GM23338 (cell line): ENCODE results near the gene CEACAM21. TPM values are rescaled to one million over a fixed set of nuclear protein-coding genes. Genes with fewer than 3 reads are reported as not detected.

Source experiments
- ATAC-seq: fragments of 200-7000 bp; cut with Tn5 transposase; 3 replicates; pipeline ENCODE4 v1.9.1; 2020
- DNase-seq: peaks from one replicate; pipeline ENCODE4 v3.0.0-alpha.2; 2015; ENCODE audit warnings: low spot score
- H2AFZ ChIP-seq: fragments of 200-600 bp; sonication (generic); 2 replicates; pipeline ENCODE4 v1.8.0; 2016; ENCODE audit warnings: antibody characterized with exemption, mild to moderate bottlenecking, moderate library complexity
- H3F3A ChIP-seq: fragments of 200-600 bp; sonication (generic); replicated peaks from 2 replicates; pipeline ENCODE4 v1.8.0; 2017; ENCODE audit warnings: antibody characterized with exemption, mixed run types, low read depth
- H3K27ac ChIP-seq: fragments of 200-600 bp; sonication (generic); 2 replicates; pipeline ENCODE4 v1.6.1; 2016; ENCODE audit warnings: low read depth
- H3K27me3 ChIP-seq: fragments of 200-600 bp; sonication (generic); 2 replicates; pipeline ENCODE4 v1.8.0; 2016; ENCODE audit warnings: mild to moderate bottlenecking, mixed run types, moderate library complexity; ENCODE audit not compliant: insufficient read depth
- H3K36me3 ChIP-seq: fragments of 200-600 bp; sonication (generic); 2 replicates; pipeline ENCODE4 v1.8.0; 2016; ENCODE audit warnings: mild to moderate bottlenecking; ENCODE audit not compliant: insufficient read depth
- H3K4me1 ChIP-seq: fragments of 200-600 bp; sonication (generic); 2 replicates; pipeline ENCODE4 v1.8.0; 2016; ENCODE audit warnings: mild to moderate bottlenecking, moderate library complexity; ENCODE audit not compliant: insufficient read depth
- H3K4me2 ChIP-seq: fragments of 200-600 bp; sonication (generic); 2 replicates; pipeline ENCODE4 v1.7.1; 2017; ENCODE audit warnings: mixed run types
- H3K4me3 ChIP-seq: fragments of 200-600 bp; sonication (generic); 2 replicates; pipeline ENCODE4 v1.6.1; 2016; ENCODE audit warnings: mixed run types
- H3K79me2 ChIP-seq: fragments of 200-600 bp; sonication (generic); replicated peaks from 2 replicates; pipeline ENCODE4 v1.8.0; 2017; ENCODE audit warnings: mild to moderate bottlenecking; ENCODE audit not compliant: insufficient read depth
- H3K9me2 ChIP-seq: fragments of 200-600 bp; sonication (generic); 2 replicates; pipeline ENCODE4 v1.8.0; 2017; ENCODE audit not compliant: insufficient read depth
- H4K20me1 ChIP-seq: fragments of 200-600 bp; sonication (generic); replicated peaks from 2 replicates; pipeline ENCODE4 v1.8.0; 2017; ENCODE audit warnings: mild to moderate bottlenecking; ENCODE audit not compliant: insufficient read depth
- H3K27ac Mint-ChIP-seq: 2 replicates; pipeline ENCODE4 v1.8.0; 2020; ENCODE audit warnings: inconsistent platforms, mild to moderate bottlenecking, moderate library complexity, mixed read lengths
- H3K27me3 Mint-ChIP-seq: 3 replicates; pipeline ENCODE4 v1.8.0; 2022; ENCODE audit warnings: low read depth, mild to moderate bottlenecking, moderate library complexity, mixed read lengths, inconsistent platforms; ENCODE audit not compliant: insufficient read depth, poor library complexity
- H3K36me3 Mint-ChIP-seq: 3 replicates; pipeline ENCODE4 v1.8.0; 2021; ENCODE audit warnings: low read depth, mild to moderate bottlenecking, inconsistent platforms, moderate library complexity, mixed read lengths
- H3K4me1 Mint-ChIP-seq: 3 replicates; pipeline ENCODE4 v1.8.0; 2020; ENCODE audit warnings: mild to moderate bottlenecking, inconsistent platforms, mixed read lengths
- H3K4me3 Mint-ChIP-seq: 3 replicates; pipeline ENCODE4 v1.8.0; 2021; ENCODE audit warnings: moderate library complexity, mild to moderate bottlenecking, inconsistent platforms, mixed read lengths
- H3K9me3 Mint-ChIP-seq: 3 replicates; pipeline ENCODE4 v1.8.0; 2020; ENCODE audit warnings: moderate library complexity, mild to moderate bottlenecking, inconsistent platforms, mixed read lengths
- CREB1 ChIP-seq: fragments of 250-450 bp; sonication (Bioruptor Pico); IDR thresholded peaks from 2 replicates; pipeline ENCODE4 v1.5.0; 2020; ENCODE audit warnings: low read depth, mild to moderate bottlenecking, moderate library complexity
- ETS1 ChIP-seq: IDR thresholded peaks from 2 replicates; pipeline ENCODE4 v1.6.1; 2016; ENCODE audit warnings: antibody characterized with exemption
- EZH2 ChIP-seq: fragments of 200-600 bp; sonication (generic); IDR thresholded peaks from one replicate; pipeline ENCODE4 v1.8.0; 2017; ENCODE audit warnings: antibody characterized with exemption, mild to moderate bottlenecking, low read depth; ENCODE audit not compliant: unreplicated experiment
- EZH2phosphoT487 ChIP-seq: fragments of 200-600 bp; sonication (generic); IDR thresholded peaks from one replicate; pipeline ENCODE4 v1.8.1; 2018; ENCODE audit warnings: antibody characterized with exemption; ENCODE audit not compliant: unreplicated experiment
- JUNB ChIP-seq: IDR thresholded peaks from one replicate; pipeline ENCODE4 v1.6.1; 2016; ENCODE audit warnings: antibody characterized with exemption; ENCODE audit not compliant: unreplicated experiment
- NANOG ChIP-seq: IDR thresholded peaks from 2 replicates; pipeline ENCODE4 v1.6.1; 2016; ENCODE audit warnings: antibody characterized with exemption, borderline replicate concordance
- POLR2AphosphoS5 ChIP-seq: IDR thresholded peaks from 2 replicates; pipeline ENCODE4 v1.6.1; 2016; ENCODE audit warnings: antibody characterized with exemption, low read depth
- REST ChIP-seq: IDR thresholded peaks from one replicate; pipeline ENCODE4 v1.6.1; 2018; ENCODE audit warnings: antibody characterized with exemption; ENCODE audit not compliant: unreplicated experiment
- STAT1 ChIP-seq: IDR thresholded peaks from one replicate; pipeline ENCODE4 v1.6.1; 2016; ENCODE audit warnings: antibody characterized with exemption; ENCODE audit not compliant: unreplicated experiment
- ZNF114 ChIP-seq: fragments of 250-450 bp; sonication (Bioruptor Pico); IDR thresholded peaks from 2 replicates; pipeline ENCODE4 v1.5.0; 2020; ENCODE audit warnings: mild to moderate bottlenecking, moderate library complexity
- ZNF331 ChIP-seq: fragments of 250-450 bp; sonication (Bioruptor Pico); IDR thresholded peaks from 2 replicates; pipeline ENCODE4 v1.5.0; 2020; ENCODE audit warnings: low read depth, mild to moderate bottlenecking, moderate library complexity
- polyA plus RNA-seq: library from polyadenylated mRNA; unstranded; fragments of >200 nt; fragmentation: Nextera tagmentation; extraction: Ambion mirVana; gene quantifications from 2 replicates; pipeline ENCODE4 v1.2.1, GENCODE V29; 2016
- total RNA-seq: library from RNA; depleted of rRNA; stranded (reverse); fragments of >200 nt; shearing (Covaris generic); gene quantifications from 2 replicates; pipeline ENCODE4 v1.2.3, GENCODE V29; 2014
- TF ChIP-seq, protein P1 (sequence below), 2 experiments: fragments of 200-600 bp in 1 of 2; sonication (generic) in 1 of 2; conservative IDR thresholded peaks; 2 replicates each; pipeline versions ENCODE4 v1.5.1 to v1.6.1; 2016 to 2017; ENCODE audit warnings: antibody characterized with exemption in 2 of 2, low read depth in 2 of 2, mild to moderate bottlenecking in 2 of 2, moderate library complexity in 1 of 2
- TF ChIP-seq, protein P2 (sequence below): fragments of 250-450 bp; sonication (Bioruptor Pico); IDR thresholded peaks from 2 replicates; pipeline ENCODE4 v1.5.0; 2020; ENCODE audit warnings: mild to moderate bottlenecking, moderate library complexity

Gene CEACAM21
- total and polyA plus RNA-seq, 2 experiments from 2014 or later = not detected

GRCh38 chr19:41543582-41543981 is 32.4 kb upstream of the CEACAM21 start:
- Histone ChIP-seq H3K4me2 (no peak overlapping the region), H4K20me1 (no peaks in the 10 kb centered on the region), H3F3A (no peaks in the 10 kb centered on the region), H3K4me1 (peaks cover 13% of the 10 kb centered on the region), H3K9me2 (no peaks in the 10 kb centered on the region), H3K27ac (no peak overlapping the region), H3K27me3 (no peaks in the 10 kb centered on the region), H3K4me3 (no peak overlapping the region), H3K79me2 (no peaks in the 10 kb centered on the region), H2AFZ (no peak overlapping the region), H3K36me3 (no peaks in the 10 kb centered on the region)
- no peak overlapping the region for H3K4me3 Mint-ChIP-seq
- H3K4me1 Mint-ChIP-seq = peaks cover 20% of the 10 kb centered on the region
- no peak overlapping the region for H3K27ac Mint-ChIP-seq
- 0 out of 3 replicates have a peak, but pooled peaks cover 3% of the 10 kb centered on the region for H3K9me3 Mint-ChIP-seq
- TF ChIP-seq NANOG (no peak), EZH2 (no peak), STAT1 (no peak), REST (no peak), ZNF114 (CRISPR knock-in tag) (no peak), JUNB (no peak), ETS1 (no peak), EZH2phosphoT487 (no peak), POLR2AphosphoS5 (no peak), CREB1 (no peak), ZNF331 (CRISPR knock-in tag) (no peak)
- TF ChIP-seq, protein P1, sequence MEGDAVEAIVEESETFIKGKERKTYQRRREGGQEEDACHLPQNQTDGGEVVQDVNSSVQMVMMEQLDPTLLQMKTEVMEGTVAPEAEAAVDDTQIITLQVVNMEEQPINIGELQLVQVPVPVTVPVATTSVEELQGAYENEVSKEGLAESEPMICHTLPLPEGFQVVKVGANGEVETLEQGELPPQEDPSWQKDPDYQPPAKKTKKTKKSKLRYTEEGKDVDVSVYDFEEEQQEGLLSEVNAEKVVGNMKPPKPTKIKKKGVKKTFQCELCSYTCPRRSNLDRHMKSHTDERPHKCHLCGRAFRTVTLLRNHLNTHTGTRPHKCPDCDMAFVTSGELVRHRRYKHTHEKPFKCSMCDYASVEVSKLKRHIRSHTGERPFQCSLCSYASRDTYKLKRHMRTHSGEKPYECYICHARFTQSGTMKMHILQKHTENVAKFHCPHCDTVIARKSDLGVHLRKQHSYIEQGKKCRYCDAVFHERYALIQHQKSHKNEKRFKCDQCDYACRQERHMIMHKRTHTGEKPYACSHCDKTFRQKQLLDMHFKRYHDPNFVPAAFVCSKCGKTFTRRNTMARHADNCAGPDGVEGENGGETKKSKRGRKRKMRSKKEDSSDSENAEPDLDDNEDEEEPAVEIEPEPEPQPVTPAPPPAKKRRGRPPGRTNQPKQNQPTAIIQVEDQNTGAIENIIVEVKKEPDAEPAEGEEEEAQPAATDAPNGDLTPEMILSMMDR (conservative IDR thresholded peaks at IDR 0.05; ENCODE audit: low read depth in 2 of 2) = no peak
- TF ChIP-seq, protein P2, sequence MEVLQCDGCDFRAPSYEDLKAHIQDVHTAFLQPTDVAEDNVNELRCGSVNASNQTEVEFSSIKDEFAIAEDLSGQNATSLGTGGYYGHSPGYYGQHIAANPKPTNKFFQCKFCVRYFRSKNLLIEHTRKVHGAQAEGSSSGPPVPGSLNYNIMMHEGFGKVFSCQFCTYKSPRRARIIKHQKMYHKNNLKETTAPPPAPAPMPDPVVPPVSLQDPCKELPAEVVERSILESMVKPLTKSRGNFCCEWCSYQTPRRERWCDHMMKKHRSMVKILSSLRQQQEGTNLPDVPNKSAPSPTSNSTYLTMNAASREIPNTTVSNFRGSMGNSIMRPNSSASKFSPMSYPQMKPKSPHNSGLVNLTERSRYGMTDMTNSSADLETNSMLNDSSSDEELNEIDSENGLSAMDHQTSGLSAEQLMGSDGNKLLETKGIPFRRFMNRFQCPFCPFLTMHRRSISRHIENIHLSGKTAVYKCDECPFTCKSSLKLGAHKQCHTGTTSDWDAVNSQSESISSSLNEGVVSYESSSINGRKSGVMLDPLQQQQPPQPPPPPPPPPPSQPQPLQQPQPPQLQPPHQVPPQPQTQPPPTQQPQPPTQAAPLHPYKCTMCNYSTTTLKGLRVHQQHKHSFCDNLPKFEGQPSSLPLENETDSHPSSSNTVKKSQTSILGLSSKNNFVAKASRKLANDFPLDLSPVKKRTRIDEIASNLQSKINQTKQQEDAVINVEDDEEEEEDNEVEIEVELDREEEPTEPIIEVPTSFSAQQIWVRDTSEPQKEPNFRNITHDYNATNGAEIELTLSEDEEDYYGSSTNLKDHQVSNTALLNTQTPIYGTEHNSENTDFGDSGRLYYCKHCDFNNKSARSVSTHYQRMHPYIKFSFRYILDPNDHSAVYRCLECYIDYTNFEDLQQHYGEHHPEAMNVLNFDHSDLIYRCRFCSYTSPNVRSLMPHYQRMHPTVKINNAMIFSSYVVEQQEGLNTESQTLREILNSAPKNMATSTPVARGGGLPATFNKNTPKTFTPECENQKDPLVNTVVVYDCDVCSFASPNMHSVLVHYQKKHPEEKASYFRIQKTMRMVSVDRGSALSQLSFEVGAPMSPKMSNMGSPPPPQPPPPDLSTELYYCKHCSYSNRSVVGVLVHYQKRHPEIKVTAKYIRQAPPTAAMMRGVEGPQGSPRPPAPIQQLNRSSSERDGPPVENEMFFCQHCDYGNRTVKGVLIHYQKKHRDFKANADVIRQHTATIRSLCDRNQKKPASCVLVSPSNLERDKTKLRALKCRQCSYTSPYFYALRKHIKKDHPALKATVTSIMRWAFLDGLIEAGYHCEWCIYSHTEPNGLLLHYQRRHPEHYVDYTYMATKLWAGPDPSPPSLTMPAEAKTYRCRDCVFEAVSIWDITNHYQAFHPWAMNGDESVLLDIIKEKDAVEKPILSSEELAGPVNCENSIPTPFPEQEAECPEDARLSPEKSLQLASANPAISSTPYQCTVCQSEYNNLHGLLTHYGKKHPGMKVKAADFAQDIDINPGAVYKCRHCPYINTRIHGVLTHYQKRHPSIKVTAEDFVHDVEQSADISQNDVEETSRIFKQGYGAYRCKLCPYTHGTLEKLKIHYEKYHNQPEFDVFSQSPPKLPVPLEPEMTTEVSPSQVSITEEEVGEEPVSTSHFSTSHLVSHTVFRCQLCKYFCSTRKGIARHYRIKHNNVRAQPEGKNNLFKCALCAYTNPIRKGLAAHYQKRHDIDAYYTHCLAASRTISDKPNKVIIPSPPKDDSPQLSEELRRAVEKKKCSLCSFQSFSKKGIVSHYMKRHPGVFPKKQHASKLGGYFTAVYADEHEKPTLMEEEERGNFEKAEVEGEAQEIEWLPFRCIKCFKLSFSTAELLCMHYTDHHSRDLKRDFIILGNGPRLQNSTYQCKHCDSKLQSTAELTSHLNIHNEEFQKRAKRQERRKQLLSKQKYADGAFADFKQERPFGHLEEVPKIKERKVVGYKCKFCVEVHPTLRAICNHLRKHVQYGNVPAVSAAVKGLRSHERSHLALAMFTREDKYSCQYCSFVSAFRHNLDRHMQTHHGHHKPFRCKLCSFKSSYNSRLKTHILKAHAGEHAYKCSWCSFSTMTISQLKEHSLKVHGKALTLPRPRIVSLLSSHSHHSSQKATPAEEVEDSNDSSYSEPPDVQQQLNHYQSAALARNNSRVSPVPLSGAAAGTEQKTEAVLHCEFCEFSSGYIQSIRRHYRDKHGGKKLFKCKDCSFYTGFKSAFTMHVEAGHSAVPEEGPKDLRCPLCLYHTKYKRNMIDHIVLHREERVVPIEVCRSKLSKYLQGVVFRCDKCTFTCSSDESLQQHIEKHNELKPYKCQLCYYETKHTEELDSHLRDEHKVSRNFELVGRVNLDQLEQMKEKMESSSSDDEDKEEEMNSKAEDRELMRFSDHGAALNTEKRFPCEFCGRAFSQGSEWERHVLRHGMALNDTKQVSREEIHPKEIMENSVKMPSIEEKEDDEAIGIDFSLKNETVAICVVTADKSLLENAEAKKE (CRISPR knock-in tag) = no peak
- no peaks in the 10 kb centered on the region for H3K36me3 Mint-ChIP-seq
- peaks cover 11% of the 10 kb centered on the region for H3K27me3 Mint-ChIP-seq
- no peak for DNase-seq
- ATAC-seq = no peak
